ENCODE results near the gene RYR2. TPM values are rescaled to one million over a fixed set of nuclear protein-coding genes. Genes with fewer than 3 reads are reported as not detected.

Gene RYR2
- total and polyA plus RNA-seq, 9 of the 15 experiments (the other 6 are each of a cell fraction or from before 2014, with no cell fraction given), result 0.03 to 0.42 (median 0.14) TPM

- TF ChIP-seq MTA3 (IDR thresholded peaks at IDR 0.05; ENCODE audit: borderline replicate concordance) (no peak), CTCF (IDR thresholded peaks at IDR 0.05 in 2 of 3, conservative IDR thresholded peaks at IDR 0.05 in 1 of 3; ENCODE audit: insufficient read depth in 2 of 3, low read depth in 1 of 3, low read length in 3 of 3) (peak; percentile 29 to 63 (median 58); a peak in 5 of 6 replicates), PRDM10 (IDR thresholded peaks at IDR 0.05; ENCODE audit: partially characterized antibody) (no peak), ATF1 (CRISPR knock-in tag; IDR thresholded peaks at IDR 0.05) (no peak), ATF1 (tag; IDR thresholded peaks at IDR 0.05) (no peak), GABPA (tag; conservative IDR thresholded peaks at IDR 0.05; ENCODE audit: low read depth) (no peak), FOS (IDR thresholded peaks at IDR 0.05; ENCODE audit: extremely low read depth, insufficient read length) (no peak), CREB3L1 (IDR thresholded peaks at IDR 0.05; ENCODE audit: borderline replicate concordance, low read depth) (no peak), POLR2AphosphoS5 (IDR thresholded peaks at IDR 0.05; ENCODE audit: control insufficient read depth, insufficient read depth, low read depth, low read length) (no peak), DEAF1 (CRISPR knock-in tag; IDR thresholded peaks at IDR 0.05) (peak; percentile 40; the same call in 1 of the 2 replicates)
Observed at GRCh38 chr1:237562242-237562823, 520.3 kb downstream of the RYR2 start (continued).
